ENCODE measurements around the gene KEAP1.

GRCh38 chr19:10517760-10518443 is 14.7 kb upstream of the KEAP1 start:
- TF ChIP-seq CTCF (IDR thresholded peaks at IDR 0.05) (no peak), POLR2A (IDR thresholded peaks at IDR 0.05) (no peak)

All from Peyer's patch (tissue), 4 donors.